K562 (cell line): ENCODE measurements around the gene RABGAP1L. TPM values are rescaled to one million over a fixed set of nuclear protein-coding genes. Genes with fewer than 3 reads are reported as not detected.
A peak's percentile ranks its signal among the peaks of the same experiment; 100 is the strongest.

Source experiments
- CTCF ChIP-seq, 3 experiments: IDR thresholded peaks in 2 of 3; conservative IDR thresholded peaks in 1 of 3; 2 replicates each; pipeline ENCODE4 v1.5.1; 2011 to 2012; ENCODE audit warnings: low read length in 3 of 3, mild to moderate bottlenecking in 3 of 3, control low read depth in 2 of 3, improper control_type of control experiment in 1 of 3, inconsistent platforms in 1 of 3, low read depth in 1 of 3, mixed read lengths in 1 of 3, moderate library complexity in 1 of 3; ENCODE audit not compliant: insufficient read depth in 2 of 3
- polyA plus RNA-seq, 8 experiments: library from polyadenylated mRNA; depleted of rRNA in 4 of 8; stranded (reverse) in 5 of 8; unstranded in 3 of 8; fragments of >200 nt; fragmentation: Nextera tagmentation in 2 of 8; fragmentation: Illumina TruSeq in 1 of 8; extraction: Ambion mirVana in 2 of 8; extraction: Trizol in 1 of 8; gene quantifications; 2 replicates each; pipeline versions ENCODE4 v1.2.1 to v1.2.3, GENCODE V29; 2011 to 2014; ENCODE audit warnings: inconsistent platforms in 1 of 8, missing spikeins in 1 of 8
- total RNA-seq, 7 experiments: library from RNA; depleted of rRNA in 6 of 7; stranded (reverse); fragments of >200 nt in 6 of 7; fragmentation: Illumina TruSeq in 2 of 7; extraction: Trizol in 2 of 7; gene quantifications; 2 replicates each; pipeline versions ENCODE4 v1.2.1 to v1.2.3, GENCODE V29; 2011 to 2021; ENCODE audit warnings: low replicate concordance in 1 of 7
- TF ChIP-seq, protein P1 (sequence below), 2 experiments: fragments of 450-650 bp; formaldehyde crosslinking in 1 of 2; IDR thresholded peaks; 2 replicates each; pipeline versions ENCODE4 v1.4.0 to v1.6.1; 2014 to 2020; ENCODE audit warnings: mild to moderate bottlenecking in 2 of 2, borderline replicate concordance in 1 of 2, low read depth in 1 of 2

The RABGAP1L gene
- total and polyA plus RNA-seq, 9 of the 15 experiments (the other 6 are each of a cell fraction or from before 2014, with no cell fraction given) = 16.5 to 44.9 (median 26.7) TPM

- TF ChIP-seq CTCF (IDR thresholded peaks at IDR 0.05 in 2 of 3, conservative IDR thresholded peaks at IDR 0.05 in 1 of 3; ENCODE audit: insufficient read depth in 2 of 3, low read depth in 1 of 3, low read length in 3 of 3) = peak; percentile 60 to 71 (median 60); a peak in 5 of 6 replicates
- TF ChIP-seq, protein P1, sequence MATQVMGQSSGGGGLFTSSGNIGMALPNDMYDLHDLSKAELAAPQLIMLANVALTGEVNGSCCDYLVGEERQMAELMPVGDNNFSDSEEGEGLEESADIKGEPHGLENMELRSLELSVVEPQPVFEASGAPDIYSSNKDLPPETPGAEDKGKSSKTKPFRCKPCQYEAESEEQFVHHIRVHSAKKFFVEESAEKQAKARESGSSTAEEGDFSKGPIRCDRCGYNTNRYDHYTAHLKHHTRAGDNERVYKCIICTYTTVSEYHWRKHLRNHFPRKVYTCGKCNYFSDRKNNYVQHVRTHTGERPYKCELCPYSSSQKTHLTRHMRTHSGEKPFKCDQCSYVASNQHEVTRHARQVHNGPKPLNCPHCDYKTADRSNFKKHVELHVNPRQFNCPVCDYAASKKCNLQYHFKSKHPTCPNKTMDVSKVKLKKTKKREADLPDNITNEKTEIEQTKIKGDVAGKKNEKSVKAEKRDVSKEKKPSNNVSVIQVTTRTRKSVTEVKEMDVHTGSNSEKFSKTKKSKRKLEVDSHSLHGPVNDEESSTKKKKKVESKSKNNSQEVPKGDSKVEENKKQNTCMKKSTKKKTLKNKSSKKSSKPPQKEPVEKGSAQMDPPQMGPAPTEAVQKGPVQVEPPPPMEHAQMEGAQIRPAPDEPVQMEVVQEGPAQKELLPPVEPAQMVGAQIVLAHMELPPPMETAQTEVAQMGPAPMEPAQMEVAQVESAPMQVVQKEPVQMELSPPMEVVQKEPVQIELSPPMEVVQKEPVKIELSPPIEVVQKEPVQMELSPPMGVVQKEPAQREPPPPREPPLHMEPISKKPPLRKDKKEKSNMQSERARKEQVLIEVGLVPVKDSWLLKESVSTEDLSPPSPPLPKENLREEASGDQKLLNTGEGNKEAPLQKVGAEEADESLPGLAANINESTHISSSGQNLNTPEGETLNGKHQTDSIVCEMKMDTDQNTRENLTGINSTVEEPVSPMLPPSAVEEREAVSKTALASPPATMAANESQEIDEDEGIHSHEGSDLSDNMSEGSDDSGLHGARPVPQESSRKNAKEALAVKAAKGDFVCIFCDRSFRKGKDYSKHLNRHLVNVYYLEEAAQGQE (IDR thresholded peaks at IDR 0.05; ENCODE audit: borderline replicate concordance) = peak; percentile 14; the same call in 1 of the 2 replicates
- TF ChIP-seq, protein P1 (CRISPR knock-in tag; IDR thresholded peaks at IDR 0.05; ENCODE audit: low read depth) = no peak
Observed at GRCh38 chr1:174413632-174414031, 254.3 kb downstream of the RABGAP1L start (continued).
